RCC 7860 (cell line): Measurements from ENCODE around the gene RHBDD1.
"Not testable (repeated sequence)": the region's sequence is repeated elsewhere in the genome, so short reads cannot be mapped to it uniquely, and the experiment has no call there.

Source experiments
- DNase-seq: peaks from one replicate; pipeline ENCODE4 v3.0.0-alpha.2; 2015; ENCODE audit warnings: low spot score
- FAIRE-seq: peaks from 2 replicates; lab custom pipeline; 2012; peaks lifted over from hg19 to GRCh38; lab: Jason Lieb, UNC

The RHBDD1 gene

GRCh38 chr2:226839161-226839560 is 3.3 kb downstream of the RHBDD1 start:
- DNase-seq (no peak), FAIRE-seq (no peak)

DNA sequence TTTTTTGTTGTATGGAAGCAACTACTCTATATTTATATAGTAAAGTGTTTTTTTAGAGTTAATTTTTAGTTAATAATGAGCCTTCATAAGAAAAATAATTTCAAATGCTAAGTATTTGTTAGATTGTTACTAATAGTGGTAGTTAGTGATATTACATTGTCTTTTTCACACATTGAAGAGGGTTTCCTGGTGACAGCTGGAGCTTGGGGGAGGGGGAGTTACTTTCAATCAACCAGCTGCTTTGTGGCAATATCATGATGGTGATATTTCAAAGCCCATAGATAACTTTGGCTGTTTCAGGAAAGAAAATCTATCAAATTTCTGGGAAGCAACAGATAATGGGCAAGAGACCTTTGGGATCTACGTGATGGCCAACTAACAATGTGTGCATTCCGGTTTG is 4.1 kb downstream of the RHBDD1 start:
- no peak for FAIRE-seq
- no peak for DNase-seq

- FAIRE-seq, DNase-seq: not testable (repeated sequence)
Measured at GRCh38 chr2:226843001-226843400, 7.1 kb downstream of the RHBDD1 start.

- FAIRE-seq (no peak), DNase-seq (no peak)
Measured at GRCh38 chr2:226845386-226846116, 9.7 kb downstream of the RHBDD1 start.

DNA sequence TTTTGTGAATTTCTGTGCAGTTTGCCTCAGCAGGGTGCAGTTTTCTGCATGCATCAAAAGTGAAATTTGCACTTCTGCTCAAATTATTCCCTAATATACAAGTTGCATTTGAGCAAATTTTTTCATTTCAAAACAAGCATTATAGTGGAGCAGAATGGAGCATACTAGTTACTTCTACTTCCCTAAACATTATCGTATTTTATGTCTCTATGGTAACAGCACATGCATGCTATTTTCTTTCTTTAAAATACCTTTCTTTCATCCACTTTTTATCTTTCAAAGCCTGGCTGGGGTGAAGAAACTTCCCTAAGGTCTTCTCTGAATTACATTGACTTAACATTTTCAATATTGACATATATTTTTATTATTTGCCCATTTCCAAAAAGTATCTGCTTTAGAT is 11.2 kb downstream of the RHBDD1 start:
- DNase-seq (no peak), FAIRE-seq (no peak)

- FAIRE-seq (no peak), DNase-seq (no peak)
Measured at GRCh38 chr2:226847511-226847910, 11.7 kb downstream of the RHBDD1 start.

GRCh38 chr2:226849349-226849748 is 13.5 kb downstream of the RHBDD1 start:
- FAIRE-seq: no peak
- DNase-seq: no peak

DNA sequence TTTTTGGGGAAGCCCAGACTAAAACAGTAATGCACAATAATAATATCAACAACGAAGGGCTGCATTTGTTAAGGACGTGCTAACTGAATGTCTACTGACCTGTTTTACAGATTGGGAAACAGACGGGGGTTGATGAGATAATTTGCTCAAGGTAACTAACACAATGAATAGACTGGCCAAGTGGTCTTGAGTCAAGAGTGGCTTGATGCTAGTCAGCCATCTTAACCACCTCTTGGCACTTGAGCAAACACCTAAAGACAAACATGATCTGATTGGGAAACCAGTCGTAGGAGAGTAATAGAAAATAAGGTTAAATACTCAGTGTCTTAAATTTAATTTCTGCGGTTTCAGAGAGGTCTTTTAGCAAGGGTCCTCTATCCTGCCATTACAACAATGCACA is 14.2 kb downstream of the RHBDD1 start:
- no peak for DNase-seq
- FAIRE-seq: no peak

GRCh38 chr2:226855787-226856186 is 19.9 kb downstream of the RHBDD1 start:
- FAIRE-seq: no peak
- DNase-seq: no peak

- DNase-seq (no peak), FAIRE-seq (no peak)
Measured at GRCh38 chr2:226860087-226860486, 24.2 kb downstream of the RHBDD1 start.

DNA sequence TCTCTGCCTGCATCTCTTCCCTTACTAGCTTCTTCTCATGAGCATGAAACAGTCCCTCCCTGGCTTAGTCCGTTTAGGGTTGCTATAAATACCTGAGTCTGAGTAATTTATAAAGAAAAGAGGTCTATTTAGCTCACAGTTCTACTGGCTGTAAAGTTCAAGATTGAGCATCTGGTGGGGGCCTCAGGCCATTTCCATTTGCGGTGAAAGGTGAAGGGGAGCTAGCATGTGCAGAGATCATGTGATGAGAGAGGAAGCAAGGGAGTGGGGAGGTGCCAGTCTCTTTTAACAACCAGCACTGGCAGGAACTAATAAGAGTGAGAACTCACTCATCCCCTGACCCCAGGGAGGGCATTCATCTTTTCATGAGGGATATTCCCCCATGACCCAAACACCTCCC is 26.8 kb downstream of the RHBDD1 start:
- FAIRE-seq (no peak), DNase-seq (no peak)

DNA sequence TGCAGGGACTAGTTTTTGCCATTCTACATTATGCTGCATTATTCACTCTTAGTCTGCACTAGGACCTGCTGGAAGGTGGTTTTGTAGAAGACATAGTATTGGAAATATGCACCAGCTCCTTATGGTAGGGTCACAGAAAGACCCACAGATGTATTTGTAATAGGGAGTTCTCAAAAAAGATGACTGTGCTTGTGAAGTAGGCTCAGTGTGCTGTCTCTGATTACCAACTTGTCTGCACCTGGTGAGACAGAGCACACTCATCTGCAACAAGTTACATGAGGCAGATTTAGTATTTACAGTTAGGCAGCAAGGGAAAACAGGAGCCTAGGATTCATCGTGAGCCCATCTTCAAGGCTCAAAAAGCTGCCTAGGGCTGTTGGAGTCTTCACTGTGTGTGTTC is 29.4 kb downstream of the RHBDD1 start:
- no peak for FAIRE-seq
- no peak for DNase-seq

GRCh38 chr2:226865710-226866109 is 29.9 kb downstream of the RHBDD1 start:
- DNase-seq: no peak
- FAIRE-seq: no peak

DNA sequence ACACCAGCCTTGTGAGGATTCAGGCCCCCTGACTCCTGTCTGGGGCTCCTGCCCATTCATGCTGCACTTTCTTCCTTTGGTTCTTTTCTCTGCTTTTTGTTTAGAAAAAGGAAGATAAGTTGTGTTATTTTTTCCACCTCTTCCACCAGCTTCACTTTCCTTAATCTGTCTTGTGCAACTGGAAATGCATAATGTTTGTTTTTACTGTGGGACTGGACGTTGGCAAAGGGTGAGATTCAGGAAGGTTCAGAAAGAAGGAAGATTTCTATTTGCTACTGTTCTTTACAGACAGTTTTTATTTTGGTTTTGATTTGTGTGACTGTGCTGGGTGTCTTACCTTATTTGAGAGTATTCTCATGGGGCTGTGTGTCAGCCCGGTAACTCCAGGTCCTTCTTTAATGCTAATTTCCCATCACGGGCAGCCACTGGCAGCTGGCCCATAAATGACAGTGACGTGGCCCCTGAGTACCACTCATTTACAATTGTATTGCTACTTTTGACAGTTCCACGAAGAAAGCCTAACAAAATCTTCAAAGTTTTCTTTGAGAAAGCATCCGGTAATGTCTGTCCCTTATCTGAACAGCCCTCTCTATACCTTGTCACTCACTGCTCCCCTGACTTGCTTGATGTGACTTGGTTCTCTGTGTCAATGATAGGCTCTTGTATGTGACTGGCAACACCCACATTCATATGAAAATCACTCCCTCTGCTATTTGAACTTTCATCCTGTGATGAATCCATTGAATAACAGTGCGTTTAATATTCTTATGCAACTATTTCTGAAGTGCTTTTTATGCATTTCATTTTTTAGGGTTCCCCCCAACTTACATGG is 32.7 kb downstream of the RHBDD1 start:
- DNase-seq (no peak), FAIRE-seq (no peak)

DNA sequence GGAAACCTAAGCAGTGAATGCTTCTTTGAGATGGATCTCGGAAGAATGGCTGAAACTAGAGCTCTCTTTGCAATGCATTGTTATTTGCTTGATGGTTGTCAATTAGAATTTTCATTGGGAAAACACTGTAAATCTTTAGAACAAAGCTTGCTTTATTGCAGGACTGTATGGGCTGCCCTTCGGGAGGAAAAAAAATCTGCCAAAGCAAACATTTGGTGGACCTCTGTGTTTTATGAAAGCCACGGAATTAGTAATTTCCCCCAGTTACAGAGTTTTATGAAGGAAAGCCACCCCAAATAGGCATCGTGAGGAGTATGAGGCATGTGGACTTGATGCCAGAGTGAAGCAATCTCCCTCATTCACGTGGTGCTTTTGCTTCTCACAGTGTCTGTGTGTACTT is 33.5 kb downstream of the RHBDD1 start:
- DNase-seq: no peak
- FAIRE-seq: no peak

DNA sequence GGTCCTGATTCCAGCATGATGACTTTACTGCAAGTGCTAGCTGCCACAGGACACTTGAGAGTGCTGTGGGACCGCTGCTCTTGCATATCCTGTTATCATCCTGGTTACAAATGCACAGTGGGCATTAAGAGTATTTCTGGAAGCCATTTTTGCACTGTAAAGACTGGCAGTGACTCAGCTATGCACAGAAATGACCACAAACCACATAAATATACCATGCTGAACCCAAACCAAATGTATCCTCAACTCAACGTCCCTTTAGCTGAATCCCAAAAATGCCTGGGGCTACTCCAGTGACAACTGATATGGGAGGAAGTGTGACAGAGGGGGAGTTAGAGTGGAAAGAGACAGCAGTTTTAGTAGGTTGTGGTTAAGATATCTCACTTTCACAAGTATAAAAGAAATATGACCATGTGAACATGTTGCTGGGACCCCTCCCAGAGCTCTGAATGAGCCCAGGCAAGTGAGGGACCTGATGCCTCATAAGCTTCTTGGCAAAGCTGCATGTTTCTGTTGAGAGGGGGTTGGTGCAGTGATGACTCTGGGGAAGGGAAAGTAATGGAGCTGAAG is 37.3 kb downstream of the RHBDD1 start:
- DNase-seq: no peak
- no peak for FAIRE-seq

GRCh38 chr2:226873826-226874225 is 38.0 kb downstream of the RHBDD1 start:
- DNase-seq (no peak), FAIRE-seq (no peak)

- DNase-seq (no peak), FAIRE-seq (no peak)
Measured at GRCh38 chr2:226874749-226875148, 38.9 kb downstream of the RHBDD1 start.

- no peak for DNase-seq
Measured at GRCh38 chr2:226875438-226876225, 39.8 kb downstream of the RHBDD1 start.

DNA sequence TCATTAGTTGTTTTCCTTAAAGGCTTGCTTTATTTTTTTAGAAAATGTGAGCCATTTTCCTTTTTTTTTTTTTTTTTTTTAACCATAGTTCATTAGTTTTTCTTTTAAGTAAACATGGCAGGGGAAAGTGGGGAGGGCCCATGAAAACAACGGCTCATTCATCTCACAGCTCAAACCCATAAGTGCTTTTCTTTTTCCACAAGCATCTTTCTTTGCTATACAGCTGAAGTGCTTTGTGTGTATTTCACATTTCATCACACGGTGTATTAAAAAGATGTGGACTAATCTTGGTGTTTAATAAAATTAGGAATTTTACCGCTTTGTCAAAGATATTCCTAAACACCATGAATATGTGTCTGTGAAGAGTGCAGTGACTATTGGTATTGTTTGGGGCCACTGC is 41.6 kb downstream of the RHBDD1 start:
- FAIRE-seq (no peak), DNase-seq (no peak)

More at GRCh38 chr2:226875438-226876225, 39.8 kb downstream of the RHBDD1 start:
- no peak for FAIRE-seq

- DNase-seq (no peak), FAIRE-seq (no peak)
Measured at GRCh38 chr2:226881287-226881686, 45.4 kb downstream of the RHBDD1 start.
